Smooth muscle cell (in vitro differentiated cells): ENCODE data around the gene CDH4. TPM values are rescaled to one million over a fixed set of nuclear protein-coding genes. Genes with fewer than 3 reads are reported as not detected.

Experiments used
- DNase-seq: peaks from one replicate; lab custom pipeline; 2025; ENCODE audit not compliant: unreplicated experiment; lab: John Stamatoyannopoulos, UW
- H2AFZ ChIP-seq: fragments of 200-600 bp; sonication (generic); 2 replicates; pipeline ENCODE4 v1.6.0; 2016; ENCODE audit warnings: antibody characterized with exemption, low read depth, mild to moderate bottlenecking
- H3F3A ChIP-seq: fragments of 200-600 bp; sonication (generic); 2 replicates; pipeline ENCODE4 v1.6.0; 2017; ENCODE audit warnings: antibody characterized with exemption, low read depth
- H3K27ac ChIP-seq: fragments of 200-600 bp; sonication (generic); 2 replicates; pipeline ENCODE4 v1.5.1; 2016; ENCODE audit warnings: low read depth, mild to moderate bottlenecking
- H3K27me3 ChIP-seq: fragments of 200-600 bp; sonication (generic); 2 replicates; pipeline ENCODE4 v1.6.1; 2016; ENCODE audit warnings: low read depth, mild to moderate bottlenecking
- H3K36me3 ChIP-seq: fragments of 200-600 bp; sonication (generic); 2 replicates; pipeline ENCODE4 v1.5.1; 2016; ENCODE audit warnings: low read depth
- H3K4me1 ChIP-seq: fragments of 200-600 bp; sonication (generic); 2 replicates; pipeline ENCODE4 v1.5.1; 2016; ENCODE audit warnings: low read depth
- H3K4me2 ChIP-seq: fragments of 200-600 bp; sonication (generic); 2 replicates; pipeline ENCODE4 v1.6.0; 2016; ENCODE audit warnings: mild to moderate bottlenecking
- H3K4me3 ChIP-seq: fragments of 200-600 bp; sonication (generic); 2 replicates; pipeline ENCODE4 v1.5.1; 2016; ENCODE audit warnings: mild to moderate bottlenecking
- H3K79me2 ChIP-seq: fragments of 200-600 bp; sonication (generic); 2 replicates; pipeline ENCODE4 v1.6.0; 2016; ENCODE audit warnings: low read depth, mild to moderate bottlenecking
- H3K9ac ChIP-seq: fragments of 200-600 bp; sonication (generic); 2 replicates; pipeline ENCODE4 v1.6.0; 2016; ENCODE audit warnings: low read depth
- H3K9me3 ChIP-seq: fragments of 200-600 bp; sonication (generic); replicated peaks from 2 replicates; pipeline ENCODE4 v1.5.1; 2016; ENCODE audit warnings: low read depth
- H4K20me1 ChIP-seq: fragments of 200-600 bp; sonication (generic); 2 replicates; pipeline ENCODE4 v1.6.0; 2016; ENCODE audit warnings: low read depth
- CTCF ChIP-seq: fragments of 200-600 bp; sonication (generic); IDR thresholded peaks from 2 replicates; pipeline ENCODE4 v1.5.1; 2017; ENCODE audit warnings: borderline replicate concordance, mild to moderate bottlenecking, antibody characterized with exemption; ENCODE audit not compliant: insufficient read depth, poor library complexity, severe bottlenecking
- whole genome bisulfite sequencing: methylation state at CpG from one replicate; pipeline ENCODE4 v1.1.7; 2016; ENCODE audit warnings: low lambda C conversion rate; 5-methylcytosine and 5-hydroxymethylcytosine counted together
- polyA plus RNA-seq: library from polyadenylated mRNA; unstranded; fragments of >200 nt; fragmentation: Nextera tagmentation; extraction: Ambion mirVana; gene quantifications from 2 replicates; pipeline ENCODE4 v1.2.1, GENCODE V29; 2016
- total RNA-seq: library from RNA; depleted of rRNA; stranded (reverse); fragments of >200 nt; gene quantifications from 2 replicates; pipeline ENCODE4 v1.2.3, GENCODE V29; 2014

CDH4 gene
- total and polyA plus RNA-seq, 2 experiments from 2014 or later = 0.03 to 0.04 TPM

GRCh38 chr20:61313396-61313795 is 61.3 kb downstream of the CDH4 start:
- no peaks in the 10 kb centered on the region for H3F3A ChIP-seq
- H3K79me2 ChIP-seq = no peaks in the 10 kb centered on the region
- no peak overlapping the region for H3K9ac ChIP-seq
- no peaks in the 10 kb centered on the region for H3K9me3 ChIP-seq
- no peak for TF ChIP-seq CTCF
- 91% methylated on average over 11 of the region's 11 CpGs for WGBS
- no peak for DNase-seq
- no peaks in the 10 kb centered on the region for H3K36me3 ChIP-seq
- H3K27me3 ChIP-seq = peaks cover 13% of the 10 kb centered on the region
- no peak overlapping the region for H3K4me2 ChIP-seq
- no peak overlapping the region for H2AFZ ChIP-seq
- H3K4me3 ChIP-seq = no peak overlapping the region
- H3K4me1 ChIP-seq = no peaks in the 10 kb centered on the region
- no peaks in the 10 kb centered on the region for H4K20me1 ChIP-seq
- H3K27ac ChIP-seq = no peak overlapping the region

- 90% methylated on average over 17 of the region's 17 CpGs for WGBS
- Histone ChIP-seq H3F3A (no peaks in the 10 kb centered on the region), H2AFZ (no peak overlapping the region), H3K9me3 (no peaks in the 10 kb centered on the region), H3K4me1 (no peaks in the 10 kb centered on the region), H3K27me3 (peaks cover 13% of the 10 kb centered on the region), H3K9ac (no peak overlapping the region), H3K4me3 (no peak overlapping the region), H4K20me1 (no peaks in the 10 kb centered on the region), H3K36me3 (no peaks in the 10 kb centered on the region), H3K4me2 (no peak overlapping the region), H3K27ac (no peak overlapping the region), H3K79me2 (no peaks in the 10 kb centered on the region)
- DNase-seq = no peak
- no peak for TF ChIP-seq CTCF
These were observed 62.4 kb downstream of the CDH4 start for GRCh38 chr20:61314326-61315010.

- Histone ChIP-seq H3K79me2 (no peaks in the 10 kb centered on the region), H3K4me3 (no peak overlapping the region), H3K27ac (no peak overlapping the region), H3F3A (no peaks in the 10 kb centered on the region), H3K4me2 (no peak overlapping the region), H2AFZ (no peak overlapping the region), H3K27me3 (peaks cover 13% of the 10 kb centered on the region), H4K20me1 (no peaks in the 10 kb centered on the region), H3K9ac (no peak overlapping the region), H3K4me1 (no peaks in the 10 kb centered on the region), H3K9me3 (no peaks in the 10 kb centered on the region), H3K36me3 (no peaks in the 10 kb centered on the region)
- 89% methylated on average over 9 of the region's 9 CpGs for WGBS
- TF ChIP-seq CTCF = no peak
- no peak for DNase-seq
These were observed 63.3 kb downstream of the CDH4 start for GRCh38 chr20:61315319-61315718.

GRCh38 chr20:61316346-61316745 is 64.3 kb downstream of the CDH4 start:
- 71% methylated on average over 10 of the region's 10 CpGs for WGBS

More at GRCh38 chr20:61316346-61316745, 64.3 kb downstream of the CDH4 start:
- no peak for TF ChIP-seq CTCF
- Histone ChIP-seq H3K9me3 (no peaks in the 10 kb centered on the region), H3K27ac (no peak overlapping the region), H3K27me3 (peaks cover 13% of the 10 kb centered on the region), H3K4me2 (no peak overlapping the region), H4K20me1 (no peaks in the 10 kb centered on the region), H2AFZ (no peak overlapping the region), H3F3A (no peaks in the 10 kb centered on the region), H3K79me2 (no peaks in the 10 kb centered on the region), H3K4me3 (no peak overlapping the region), H3K9ac (no peak overlapping the region), H3K4me1 (no peaks in the 10 kb centered on the region), H3K36me3 (no peaks in the 10 kb centered on the region)
- no peak for DNase-seq
